Hematopoietic multipotent progenitor cell (in vitro differentiated cells): ENCODE results near the gene SPATC1L. TPM values are rescaled to one million over a fixed set of nuclear protein-coding genes. Genes with fewer than 3 reads are reported as not detected.
A peak's percentile ranks its signal among the peaks of the same experiment; 100 is the strongest.
"Not testable (repeated sequence)": the region's sequence is repeated elsewhere in the genome, so short reads cannot be mapped to it uniquely, and the experiment has no call there.

Experiments
- DNase-seq, 3 donors: peaks; one replicate each; pipeline ENCODE4 v3.0.0-alpha.2; 2011 to 2015; ENCODE audit warnings: low read depth in 2 of 3, low spot score in 2 of 3
- total RNA-seq: library from RNA; depleted of rRNA; stranded (reverse); fragments of >200 nt; gene quantifications from one replicate; pipeline ENCODE4 v1.2.3, GENCODE V29; 2012

SPATC1L gene
- total RNA-seq, result 21.5 TPM

DNA sequence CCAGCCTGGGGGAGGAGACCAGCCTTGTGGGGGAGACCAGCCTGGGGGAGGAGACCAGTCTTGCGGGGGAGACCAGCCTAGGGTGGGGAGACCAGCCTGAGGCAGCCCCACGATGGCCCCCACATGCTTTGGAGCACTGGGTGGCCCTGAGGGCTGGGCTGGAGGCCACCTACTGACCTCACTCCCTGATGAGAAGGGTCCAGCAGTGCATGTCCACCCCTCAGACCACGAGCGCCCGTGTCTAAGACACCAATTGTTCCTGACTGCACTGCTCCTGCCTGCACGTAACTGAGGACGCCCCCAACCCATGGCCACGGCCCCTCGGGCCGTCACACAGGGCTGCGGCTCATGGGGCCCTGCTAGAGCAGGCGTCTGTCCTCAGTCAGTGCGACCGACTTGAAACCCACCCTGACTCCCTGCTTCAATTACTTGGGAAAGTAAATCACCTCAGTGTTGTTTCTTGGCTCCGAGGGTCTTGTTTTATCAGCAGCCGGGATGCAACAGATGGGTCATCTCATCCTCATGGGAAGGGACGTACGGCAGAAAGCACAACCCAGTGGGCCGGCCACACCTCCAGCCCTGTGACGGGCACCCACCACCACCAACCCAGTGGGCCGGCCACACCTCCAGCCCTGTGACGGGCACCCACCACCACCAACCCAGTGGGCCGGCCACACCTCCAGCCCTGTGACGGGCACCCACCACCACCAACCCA is at the start of gene SPATC1L:
SPATC1L (minus strand) TSS at position 550 of the 715 bp plus-strand sequence. CDS start 1,643 bp downstream, outside the sequence.
- DNase-seq, result peak in 2 of 3 donors; percentile 58 to 59

DNA sequence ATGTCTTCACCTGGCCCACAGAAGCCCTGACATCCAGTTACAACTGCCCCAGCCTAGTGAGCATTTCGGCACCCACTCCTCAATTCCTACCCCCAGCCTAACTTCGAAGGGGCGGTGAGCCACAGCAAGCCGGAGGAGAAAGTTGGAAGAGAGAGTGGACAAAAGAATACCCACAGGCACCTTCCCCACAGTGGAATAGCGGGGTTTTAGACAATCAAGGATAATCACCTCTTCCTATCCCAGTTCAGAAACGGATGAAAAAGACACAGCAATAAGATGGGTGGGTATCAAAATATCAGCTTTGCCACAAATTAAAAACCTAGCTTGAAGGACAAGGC is 45.6 kb upstream of the SPATC1L start:
- DNase-seq, result no peak

DNA sequence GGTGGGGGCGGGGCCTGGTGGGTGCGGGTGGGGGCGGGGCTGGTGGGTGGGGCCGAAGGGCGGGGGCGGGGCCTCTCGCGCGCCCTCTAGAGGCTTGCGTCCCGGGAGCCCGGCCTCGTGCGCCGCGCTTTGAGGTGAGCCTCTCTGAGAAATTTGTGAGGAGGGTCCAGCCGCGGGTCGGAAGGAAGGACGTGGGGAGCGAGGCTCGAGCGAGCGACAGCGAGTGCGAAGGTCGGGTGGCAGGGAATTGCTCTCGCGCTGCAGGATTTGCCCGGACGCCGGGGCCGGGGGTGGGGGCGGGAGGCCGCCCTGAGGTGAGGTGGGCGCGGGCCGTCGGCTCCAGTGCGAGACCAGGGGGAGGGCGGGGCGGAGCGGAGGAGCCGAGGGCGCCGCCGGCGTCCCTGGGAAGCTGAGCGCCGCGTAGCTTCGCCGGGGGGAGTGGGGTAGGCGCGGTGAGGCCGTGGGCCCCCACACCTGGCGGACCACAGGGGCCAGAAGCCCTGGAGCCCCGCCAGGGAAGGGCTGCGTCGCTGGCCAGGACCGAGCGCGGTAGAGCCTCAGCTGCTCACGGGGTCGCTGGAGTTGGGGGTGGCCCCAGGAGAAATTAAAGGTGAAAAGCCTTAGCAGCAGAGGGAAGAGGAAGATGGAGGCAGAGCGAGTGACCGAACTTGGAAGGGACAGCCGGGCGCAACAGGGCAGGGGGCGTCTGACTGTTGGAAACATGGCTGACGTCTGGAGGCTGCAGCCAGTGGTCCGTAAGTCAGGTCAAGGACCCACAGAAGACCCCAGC is 45.1 kb upstream of the SPATC1L start:
- no peak for DNase-seq

DNA sequence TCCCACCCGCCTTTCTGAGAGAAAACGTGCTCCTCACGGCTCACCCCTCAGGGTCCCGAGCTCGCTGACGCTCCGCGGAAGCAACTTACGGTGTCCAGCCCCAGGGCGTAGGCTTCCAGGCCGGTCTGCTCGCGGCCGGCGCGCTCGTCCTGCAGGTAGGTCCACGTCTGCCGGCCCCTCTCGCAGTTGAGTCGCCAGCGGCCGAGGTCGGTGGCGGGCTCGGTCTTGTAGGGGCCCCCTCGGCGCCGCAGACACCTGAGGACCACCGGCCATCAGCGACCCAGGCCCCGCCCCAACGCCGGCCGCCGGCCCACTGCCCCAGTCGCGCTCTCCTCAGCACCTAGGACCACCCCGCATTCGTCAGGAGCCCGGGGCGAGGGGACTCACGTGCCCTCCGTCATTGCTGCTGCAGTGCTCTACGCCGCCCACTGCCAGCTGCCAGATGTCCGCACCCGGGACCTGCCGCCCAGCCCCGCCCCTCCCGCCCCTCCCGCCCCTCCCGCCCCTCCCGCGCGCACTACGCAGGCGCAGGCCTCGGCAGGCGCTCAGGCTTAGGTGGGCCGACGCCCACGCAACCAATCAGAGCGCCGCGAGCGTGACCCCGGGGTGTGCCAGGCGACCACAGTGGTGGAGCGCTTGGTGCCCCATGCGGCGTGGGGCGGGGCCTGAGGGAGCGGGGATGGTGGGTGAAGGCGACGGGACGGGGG is 44.2 kb upstream of the SPATC1L start, which contains the start of gene LSS:
LSS (minus strand) TSS at position 430 of the 707 bp plus-strand sequence; CDS start at position 401, 29 bp downstream.
- peak; percentile 92 to 100 (median 99) for DNase-seq

DNA sequence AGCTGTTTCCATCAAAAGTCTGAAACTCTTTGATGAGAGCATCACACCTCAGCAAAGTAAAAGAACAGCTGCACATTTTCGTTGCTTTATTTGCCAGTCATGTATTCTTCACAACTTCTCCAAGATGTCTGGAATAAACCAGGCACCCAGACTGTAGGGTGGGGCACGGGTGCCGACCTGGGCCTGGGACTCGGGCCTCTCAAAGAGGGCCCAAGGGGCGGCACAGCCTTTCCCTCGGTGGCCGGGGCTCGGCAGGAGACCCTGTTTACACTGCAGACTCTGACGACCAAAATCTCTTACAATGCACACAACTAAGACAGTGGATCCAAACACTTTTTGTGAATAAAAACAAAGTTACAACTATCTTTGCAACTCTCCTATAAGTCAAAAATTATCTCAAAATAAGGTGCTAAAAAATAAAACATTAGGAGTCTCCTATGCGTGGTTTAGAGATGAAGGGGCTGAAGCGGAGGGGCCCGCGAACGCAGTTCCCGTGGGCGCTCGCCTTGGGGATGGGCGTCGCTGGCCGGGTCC is 43.6 kb upstream of the SPATC1L start:
- DNase-seq, result no peak

DNA sequence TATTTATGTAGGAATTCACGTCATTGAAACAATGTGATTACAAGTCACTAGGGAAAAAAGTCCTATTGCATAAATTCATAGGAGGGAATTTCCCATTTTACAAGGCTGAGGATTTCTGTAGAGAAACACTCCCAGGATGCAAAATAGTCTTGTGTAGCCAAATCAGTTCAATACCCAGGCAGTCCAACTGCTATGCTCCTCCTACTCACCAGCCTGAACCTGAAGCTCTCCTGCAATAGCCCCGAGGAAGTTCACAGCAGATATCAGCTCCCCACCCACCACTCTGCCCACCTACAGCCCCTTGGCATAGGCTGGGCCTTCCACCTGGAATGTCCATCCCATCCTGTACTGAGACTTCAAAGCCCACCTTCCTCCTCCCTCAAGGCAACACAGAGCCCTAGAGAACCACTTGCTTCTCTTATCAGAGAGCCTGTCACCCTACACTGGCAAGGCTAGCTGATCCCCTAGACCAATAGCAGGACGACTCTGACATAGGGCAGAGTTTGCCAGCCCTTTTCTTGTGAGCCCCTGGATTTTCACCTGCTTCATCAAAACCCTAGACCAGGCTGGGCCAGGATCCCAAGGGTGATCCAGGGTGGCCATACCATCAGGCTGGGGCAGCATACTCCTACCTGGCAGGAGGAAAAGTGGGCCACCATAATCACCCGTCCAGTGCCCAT is 42.8 kb upstream of the SPATC1L start:
- DNase-seq, result no peak

DNA sequence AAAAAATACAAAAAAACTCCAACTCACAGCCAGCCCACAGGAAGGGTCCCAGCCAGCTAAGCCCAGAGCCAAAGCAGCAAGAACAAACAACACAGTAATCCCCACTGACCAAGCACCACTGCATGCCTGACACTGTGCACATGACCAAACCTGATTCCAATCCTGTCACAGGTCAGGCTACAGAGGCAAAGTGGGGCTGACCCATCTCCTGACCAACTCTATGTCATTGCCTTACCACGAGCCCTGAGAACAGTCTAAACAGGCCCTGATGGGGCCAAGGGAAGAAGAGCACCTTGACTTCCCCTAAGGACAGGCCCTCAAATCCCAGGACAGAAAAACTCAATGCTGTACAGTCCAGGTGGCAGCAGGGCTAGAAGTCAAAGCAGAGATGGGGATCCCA is 41.9 kb upstream of the SPATC1L start:
- no peak for DNase-seq

DNA sequence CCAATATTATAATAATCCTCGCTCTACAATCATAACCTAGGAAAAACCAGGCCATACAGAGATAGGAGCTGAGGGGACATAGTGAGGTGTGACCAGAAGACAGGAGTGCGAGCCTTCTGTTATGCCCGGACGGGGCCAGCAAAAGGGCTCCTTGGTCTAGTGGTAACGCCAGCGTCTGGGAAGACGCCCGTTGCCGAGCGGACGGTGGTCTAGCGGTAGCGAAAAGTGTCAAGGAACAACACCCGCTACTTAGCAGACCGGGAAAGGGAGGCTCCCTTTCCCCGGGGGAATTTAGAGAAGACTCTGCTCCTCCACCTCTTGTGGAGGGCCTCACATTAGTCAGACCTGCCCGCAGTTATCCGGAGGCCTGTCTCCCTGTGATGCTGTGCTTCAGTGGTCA is 39.4 kb upstream of the SPATC1L start:
- not testable (repeated sequence) for DNase-seq

DNA sequence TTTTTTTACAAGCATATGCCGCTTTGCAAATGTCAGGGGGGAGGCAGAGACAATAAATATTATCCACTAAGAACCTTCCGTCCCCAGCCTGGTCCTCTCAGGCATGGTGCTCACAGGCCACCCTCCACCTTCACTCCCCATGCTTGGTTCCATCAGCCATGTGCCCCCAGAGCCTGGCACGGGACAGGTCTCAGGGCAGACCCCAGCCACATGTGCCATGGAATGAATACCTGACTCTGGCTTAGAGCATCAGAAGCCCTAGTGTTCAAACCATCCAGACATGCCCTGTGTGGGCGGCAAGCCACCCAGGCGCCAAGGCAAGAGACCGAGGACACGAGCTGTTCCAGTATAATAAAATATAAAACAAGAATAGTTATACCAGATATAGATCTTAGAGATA is 39.0 kb upstream of the SPATC1L start:
- DNase-seq, result no peak

DNA sequence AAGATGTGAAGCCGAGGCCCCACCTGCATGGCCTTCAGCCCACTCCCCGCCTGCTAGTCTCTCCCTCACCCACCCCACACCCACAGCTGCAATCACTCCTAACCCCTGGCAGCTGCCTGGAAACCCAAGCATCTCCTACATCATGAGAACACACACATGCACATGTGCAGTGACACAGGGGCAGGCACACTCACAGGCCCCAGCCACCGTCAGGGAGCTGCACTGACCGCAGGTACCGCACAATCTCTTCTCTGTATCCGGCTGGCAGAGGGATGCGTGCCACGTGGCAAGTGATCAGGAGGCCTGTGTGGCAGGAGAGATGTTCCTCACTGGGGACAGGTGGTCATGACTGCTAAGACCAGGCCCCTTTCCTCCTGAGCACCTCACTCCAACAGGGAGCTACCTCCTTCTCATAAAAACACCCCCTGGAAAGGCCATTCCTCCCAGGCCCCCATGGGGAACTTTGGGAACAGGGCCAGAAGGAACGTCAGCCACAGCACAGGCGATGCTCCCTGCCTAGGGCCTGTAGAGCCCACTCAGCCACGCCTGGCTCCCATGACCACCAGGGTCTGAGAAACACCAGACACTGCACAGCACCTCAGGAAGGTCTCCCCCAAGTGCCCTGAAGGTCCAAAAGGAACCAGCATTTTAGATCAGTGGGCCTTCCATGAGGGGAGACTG is 38.3 kb upstream of the SPATC1L start:
- DNase-seq, result no peak

DNA sequence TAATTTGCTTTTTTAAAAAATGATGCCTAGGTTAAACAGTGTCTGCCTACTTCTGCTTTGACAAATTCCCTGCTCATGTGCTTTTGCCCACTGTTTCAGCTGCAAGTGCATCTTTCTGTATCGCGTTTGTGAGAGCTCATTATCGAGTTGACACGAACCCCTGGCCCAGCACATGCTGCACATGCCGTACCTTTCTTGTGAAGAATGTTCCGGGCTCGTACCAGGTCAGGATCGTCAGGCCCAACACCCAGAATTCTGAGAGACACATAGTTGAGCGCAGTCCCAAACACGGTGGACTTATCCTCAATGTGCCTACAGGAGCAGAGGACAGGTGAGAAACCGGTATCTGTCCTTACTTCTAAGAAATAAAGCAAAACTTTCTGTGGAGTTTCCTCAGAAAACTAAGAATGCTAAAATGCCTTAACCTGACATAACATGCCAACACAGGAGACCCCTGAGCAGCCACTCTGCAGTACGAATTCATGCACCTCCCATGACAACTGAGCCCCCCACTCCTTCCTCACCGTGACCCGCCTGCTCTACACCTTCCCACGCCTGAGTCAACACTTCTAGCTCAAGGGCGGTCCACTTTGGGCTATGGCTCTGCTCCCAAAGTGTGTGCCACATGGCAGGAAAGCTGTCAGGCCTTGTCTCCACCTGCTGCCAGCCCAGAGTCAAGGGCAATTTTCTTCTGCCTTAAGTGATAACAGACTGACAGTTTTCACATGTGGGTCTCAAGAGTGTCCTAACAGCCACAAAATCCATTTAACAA is 37.6 kb upstream of the SPATC1L start:
- DNase-seq, result no peak

DNA sequence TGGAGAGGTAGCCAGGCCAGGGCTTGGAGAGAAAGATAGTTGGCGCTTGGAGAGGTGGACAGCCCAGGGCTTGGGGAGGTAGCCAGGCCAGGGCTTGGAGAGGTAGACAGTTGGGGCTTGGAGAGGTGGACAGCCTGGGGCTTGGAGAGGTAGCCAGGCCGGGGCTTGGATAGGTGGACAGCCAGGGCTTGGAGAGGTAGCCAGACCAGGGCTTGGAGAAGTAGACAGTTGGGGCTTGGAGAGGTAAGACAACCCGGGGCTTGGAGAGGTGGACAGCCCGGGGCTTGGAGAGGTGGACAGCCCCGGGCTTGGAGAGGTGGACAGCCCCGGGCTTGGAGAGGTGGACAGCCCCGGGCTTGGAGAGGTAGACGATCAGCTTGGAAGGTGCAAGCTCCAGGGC is 36.6 kb upstream of the SPATC1L start:
- DNase-seq, result no peak

DNA sequence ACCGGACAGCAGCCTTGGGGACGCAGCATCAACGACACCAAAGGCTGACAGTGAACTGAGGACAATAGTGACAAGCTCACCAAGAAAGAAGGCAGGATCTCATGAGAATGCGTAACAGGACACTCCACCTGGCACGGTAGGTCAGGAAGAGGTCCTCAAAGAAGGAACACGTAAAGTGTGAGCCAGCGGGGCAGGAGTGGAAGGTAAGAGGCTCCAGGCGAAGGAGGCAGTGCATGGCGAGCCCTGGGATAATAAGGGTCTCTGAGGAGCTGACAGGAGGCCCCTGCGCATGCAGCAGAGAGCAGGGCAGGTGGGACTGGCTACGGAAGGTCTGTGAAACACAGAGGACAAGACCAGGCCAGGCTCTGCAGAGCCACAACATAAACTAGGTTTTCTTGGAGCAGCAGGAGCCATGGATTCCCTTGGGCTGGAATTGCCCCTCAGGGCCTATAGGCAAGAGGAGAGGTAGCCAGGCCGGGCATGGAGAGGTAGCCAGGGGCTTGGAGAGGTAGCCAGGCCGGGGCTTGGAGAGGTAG is 36.1 kb upstream of the SPATC1L start:
- DNase-seq, result no peak

DNA sequence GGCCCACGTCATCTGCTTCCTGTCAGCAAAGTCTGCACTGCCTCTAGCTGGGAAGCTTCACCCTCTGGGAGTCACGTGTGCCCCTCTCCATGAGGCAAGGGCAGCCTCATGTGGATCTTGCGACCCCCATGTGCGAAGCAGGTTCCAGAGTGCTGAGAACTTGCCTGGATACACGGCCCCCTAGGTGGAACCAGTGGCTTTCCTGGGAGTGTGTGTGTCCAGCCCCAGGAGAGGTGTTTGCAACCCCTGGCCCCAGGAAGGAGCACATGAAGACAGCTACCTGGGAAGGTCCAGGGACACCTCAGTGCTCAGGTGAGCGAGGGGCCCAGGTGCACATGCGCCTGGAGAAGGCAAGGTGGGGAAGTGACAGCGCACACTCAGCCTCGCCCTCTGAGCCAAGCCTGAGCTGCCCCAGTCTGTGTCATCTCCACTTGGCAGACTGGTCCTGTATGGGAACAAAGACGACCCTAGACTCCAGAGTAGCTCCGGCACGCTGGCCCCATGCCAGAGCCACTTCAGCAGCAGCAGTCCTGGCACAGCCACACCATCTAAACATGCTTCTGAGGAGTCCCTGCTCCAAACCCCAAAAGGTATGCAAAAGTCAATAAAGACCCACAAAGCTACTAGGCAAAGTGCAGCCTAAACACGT is 35.5 kb upstream of the SPATC1L start:
- DNase-seq, result no peak

DNA sequence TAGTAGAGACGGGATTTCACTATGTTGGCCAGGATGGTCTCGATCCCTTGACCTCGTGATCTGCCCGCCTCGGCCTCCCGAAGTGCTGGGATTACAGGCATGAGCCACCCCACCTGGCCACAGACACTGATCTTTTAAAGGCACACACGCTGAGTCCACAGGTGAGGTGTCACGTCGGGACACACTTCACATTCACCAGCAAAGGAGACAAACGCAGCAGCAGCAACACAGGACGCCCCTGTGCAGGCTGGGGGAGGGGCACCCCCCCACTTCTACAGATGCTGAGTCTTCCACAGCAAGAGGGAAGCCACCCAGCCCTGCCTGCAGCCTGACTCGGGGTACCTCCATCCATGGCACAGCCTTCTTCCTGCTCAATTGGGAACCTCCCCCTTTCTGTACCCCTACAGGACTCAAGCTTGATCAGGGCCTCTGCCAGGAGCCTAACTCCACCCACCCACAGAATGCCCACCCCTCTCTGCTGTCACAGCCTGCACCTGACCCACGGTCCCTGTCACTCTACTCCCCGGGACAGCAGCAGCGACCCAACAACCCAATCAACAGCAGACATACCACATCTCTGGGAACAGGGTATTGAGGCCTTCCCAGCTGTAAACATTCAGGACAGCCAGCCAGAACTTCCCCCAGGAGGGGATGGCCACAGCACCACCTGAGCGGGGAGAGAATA is 34.8 kb upstream of the SPATC1L start:
- no peak for DNase-seq

DNA sequence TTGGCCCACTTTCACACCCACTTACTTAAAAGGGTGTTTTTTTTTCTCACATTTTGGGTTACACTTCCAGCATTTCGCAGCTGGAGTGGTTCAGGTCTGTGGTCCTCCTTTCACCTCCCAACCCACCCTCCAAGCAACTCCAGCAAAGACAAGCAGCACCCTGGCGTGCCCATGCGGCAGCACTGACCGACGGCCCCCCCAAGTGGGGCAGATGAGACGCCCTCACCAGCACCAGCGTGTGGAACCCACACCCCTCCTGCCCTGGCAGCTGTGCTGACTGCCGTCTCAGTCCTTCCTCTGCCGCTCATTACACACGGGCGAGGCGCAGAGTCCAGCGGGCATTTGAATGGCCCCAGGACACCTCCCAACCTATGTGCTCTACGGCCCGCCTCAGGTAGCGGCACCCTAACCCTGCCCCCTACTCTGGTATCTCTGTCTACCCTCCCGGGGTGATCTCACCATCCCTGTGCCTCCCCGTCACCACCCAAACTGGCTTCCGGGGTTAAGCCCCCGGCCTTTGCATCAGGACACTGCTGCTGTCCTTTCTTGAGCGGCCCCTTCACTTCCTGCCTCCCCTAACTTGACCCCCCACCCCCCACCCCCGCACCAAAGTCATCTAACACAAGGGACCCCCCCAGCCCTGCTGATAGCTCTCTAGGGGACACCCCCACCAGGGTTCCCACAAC is 33.4 kb upstream of the SPATC1L start:
- no peak for DNase-seq

DNA sequence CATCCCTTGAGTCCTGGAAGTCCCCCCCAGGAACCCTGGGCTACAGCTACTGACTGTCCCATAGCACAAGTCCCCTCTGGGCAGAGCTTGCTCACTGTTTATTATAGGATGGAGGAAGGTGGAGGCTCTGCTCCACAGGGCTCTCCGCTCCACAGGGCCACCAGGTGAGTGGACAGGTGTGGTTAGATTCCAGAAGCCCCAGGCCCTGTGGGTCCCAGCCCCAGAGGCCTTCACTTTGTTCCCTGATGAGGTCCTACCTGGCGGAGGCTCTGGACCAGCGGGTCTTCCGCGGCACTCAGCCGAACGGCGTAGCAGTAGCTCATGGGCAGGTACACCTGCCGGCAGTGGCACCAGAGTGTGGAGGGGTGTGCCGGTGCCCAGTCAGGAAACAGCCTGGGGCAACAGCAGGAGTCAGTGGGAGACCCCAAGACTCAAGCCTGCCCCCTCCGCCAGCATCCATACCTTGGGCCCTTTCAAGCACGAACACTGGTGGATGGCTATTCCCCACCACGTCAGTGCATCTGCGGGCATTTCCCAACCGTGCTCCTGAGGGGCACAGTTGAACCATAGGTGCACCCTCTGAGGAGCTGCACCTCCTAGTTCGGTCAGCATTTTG is 32.0 kb upstream of the SPATC1L start:
- DNase-seq, result no peak
